ENCODE results near the gene INF2. TPM values are rescaled to one million over a fixed set of nuclear protein-coding genes. Genes with fewer than 3 reads are reported as not detected.

INF2 gene
- total RNA-seq, 1 donor, result 49.2 TPM

GRCh38 chr14:104766256-104766862 is 76.9 kb downstream of the INF2 start:
- Histone ChIP-seq H3K9me3 (ENCODE audit: low read depth, low read length) (no peaks in the 10 kb centered on the region), H3K27ac (ENCODE audit: low read depth, low read length) (no peak overlapping the region), H3K4me2 (ENCODE audit: insufficient read depth, low read length) (no peak overlapping the region), H3K27me3 (ENCODE audit: insufficient read depth, low read length) (no peaks in the 10 kb centered on the region), H2AFZ (ENCODE audit: low read length) (no peak overlapping the region), H4K20me1 (ENCODE audit: insufficient read depth, low read length) (peaks cover 9% of the 10 kb centered on the region), H3K4me1 (ENCODE audit: insufficient read depth, low read length) (no peaks in the 10 kb centered on the region), H3K4me3 (ENCODE audit: insufficient read depth, low read length) (no peak overlapping the region), H3K36me3 (ENCODE audit: insufficient read depth, low read length) (peaks cover 12% of the 10 kb centered on the region), H3K79me2 (ENCODE audit: insufficient read depth, low read length) (no peaks in the 10 kb centered on the region)
- TF ChIP-seq CTCF (IDR thresholded peaks at IDR 0.05; ENCODE audit: extremely low read depth, low read depth, low read length), result no peak
- peak; percentile 8 for DNase-seq (ENCODE audit: insufficient read length, low spot score, missing footprints)

- H3K27ac ChIP-seq (ENCODE audit: low read depth, low read length), result no peak overlapping the region
- H2AFZ ChIP-seq (ENCODE audit: low read length), result no peak overlapping the region
- H3K9me3 ChIP-seq (ENCODE audit: low read depth, low read length), result no peaks in the 10 kb centered on the region
- no peaks in the 10 kb centered on the region for H3K4me1 ChIP-seq (ENCODE audit: insufficient read depth, low read length)
- no peak for TF ChIP-seq CTCF (IDR thresholded peaks at IDR 0.05; ENCODE audit: extremely low read depth, low read depth, low read length)
- no peak overlapping the region for H3K4me2 ChIP-seq (ENCODE audit: insufficient read depth, low read length)
- peaks cover 16% of the 10 kb centered on the region for H3K36me3 ChIP-seq (ENCODE audit: insufficient read depth, low read length)
- no peak overlapping the region for H3K4me3 ChIP-seq (ENCODE audit: insufficient read depth, low read length)
- peaks cover 7% of the 10 kb centered on the region for H4K20me1 ChIP-seq (ENCODE audit: insufficient read depth, low read length)
- no peak for DNase-seq (ENCODE audit: insufficient read length, low spot score, missing footprints)
- no peaks in the 10 kb centered on the region for H3K79me2 ChIP-seq (ENCODE audit: insufficient read depth, low read length)
- H3K27me3 ChIP-seq (ENCODE audit: insufficient read depth, low read length), result no peaks in the 10 kb centered on the region
Observed at GRCh38 chr14:104766863-104767633, 77.6 kb downstream of the INF2 start.

- H3K27ac ChIP-seq (ENCODE audit: low read depth, low read length), result no peak overlapping the region
- peak; percentile 41 for DNase-seq (ENCODE audit: insufficient read length, low spot score, missing footprints)
- H3K9me3 ChIP-seq (ENCODE audit: low read depth, low read length), result no peaks in the 10 kb centered on the region
- TF ChIP-seq CTCF (IDR thresholded peaks at IDR 0.05; ENCODE audit: extremely low read depth, low read depth, low read length), result no peak
- no peaks in the 10 kb centered on the region for H3K27me3 ChIP-seq (ENCODE audit: insufficient read depth, low read length)
- H3K79me2 ChIP-seq (ENCODE audit: insufficient read depth, low read length), result no peaks in the 10 kb centered on the region
- no peaks in the 10 kb centered on the region for H3K4me1 ChIP-seq (ENCODE audit: insufficient read depth, low read length)
- peaks cover 7% of the 10 kb centered on the region for H4K20me1 ChIP-seq (ENCODE audit: insufficient read depth, low read length)
- no peak overlapping the region for H3K4me2 ChIP-seq (ENCODE audit: insufficient read depth, low read length)
- peaks cover 21% of the 10 kb centered on the region for H3K36me3 ChIP-seq (ENCODE audit: insufficient read depth, low read length)
- H2AFZ ChIP-seq (ENCODE audit: low read length), result no peak overlapping the region
- H3K4me3 ChIP-seq (ENCODE audit: insufficient read depth, low read length), result no peak overlapping the region
Observed at GRCh38 chr14:104767634-104767918, 78.2 kb downstream of the INF2 start.

GRCh38 chr14:104768437-104769323 is 79.3 kb downstream of the INF2 start:
- no peak overlapping the region for H3K4me3 ChIP-seq (ENCODE audit: insufficient read depth, low read length)
- no peaks in the 10 kb centered on the region for H3K27me3 ChIP-seq (ENCODE audit: insufficient read depth, low read length)
- peak; percentile 72 for TF ChIP-seq CTCF (IDR thresholded peaks at IDR 0.05; ENCODE audit: extremely low read depth, low read depth, low read length)
- no peak overlapping the region for H3K27ac ChIP-seq (ENCODE audit: low read depth, low read length)
- no peak overlapping the region for H3K4me2 ChIP-seq (ENCODE audit: insufficient read depth, low read length)
- no peaks in the 10 kb centered on the region for H3K9me3 ChIP-seq (ENCODE audit: low read depth, low read length)
- H2AFZ ChIP-seq (ENCODE audit: low read length), result no peak overlapping the region
- H3K4me1 ChIP-seq (ENCODE audit: insufficient read depth, low read length), result no peaks in the 10 kb centered on the region
- H3K36me3 ChIP-seq (ENCODE audit: insufficient read depth, low read length), result peaks cover 29% of the 10 kb centered on the region
- no peaks in the 10 kb centered on the region for H3K79me2 ChIP-seq (ENCODE audit: insufficient read depth, low read length)
- peaks cover 7% of the 10 kb centered on the region for H4K20me1 ChIP-seq (ENCODE audit: insufficient read depth, low read length)
- peak; percentile 99 for DNase-seq (ENCODE audit: insufficient read length, low spot score, missing footprints)

Data from osteoblast (primary cell).